DMS153 treated with DMSO at 0.1 percent for 48 hours (cell line): ENCODE data around the gene TMEM86A.

Source experiments
- DNase-seq: peaks from one replicate; lab custom pipeline; 2025; ENCODE audit not compliant: unreplicated experiment; lab: John Stamatoyannopoulos, UW

TMEM86A gene

DNA sequence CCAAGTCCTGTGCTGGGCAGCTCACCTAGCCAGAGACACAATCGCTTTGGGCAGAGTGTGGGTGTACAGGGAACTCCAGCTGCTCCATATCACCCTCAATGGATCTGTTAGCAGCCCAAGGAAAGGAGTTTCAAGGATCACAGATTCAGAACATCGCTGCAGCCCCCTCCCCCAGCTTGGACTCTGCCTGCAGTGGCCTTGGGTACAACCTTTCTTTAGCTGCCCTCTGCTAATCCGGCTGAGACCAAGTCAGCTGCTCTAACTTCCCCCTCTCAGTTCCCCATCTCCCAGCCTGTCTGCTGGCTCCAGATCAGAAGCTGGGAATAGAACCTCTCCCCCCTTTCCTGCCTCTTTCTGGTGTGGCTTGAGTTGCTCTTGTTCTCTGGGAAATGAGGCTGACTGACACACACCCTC is 1.3 kb downstream of the TMEM86A start:
- DNase-seq = no peak

DNA sequence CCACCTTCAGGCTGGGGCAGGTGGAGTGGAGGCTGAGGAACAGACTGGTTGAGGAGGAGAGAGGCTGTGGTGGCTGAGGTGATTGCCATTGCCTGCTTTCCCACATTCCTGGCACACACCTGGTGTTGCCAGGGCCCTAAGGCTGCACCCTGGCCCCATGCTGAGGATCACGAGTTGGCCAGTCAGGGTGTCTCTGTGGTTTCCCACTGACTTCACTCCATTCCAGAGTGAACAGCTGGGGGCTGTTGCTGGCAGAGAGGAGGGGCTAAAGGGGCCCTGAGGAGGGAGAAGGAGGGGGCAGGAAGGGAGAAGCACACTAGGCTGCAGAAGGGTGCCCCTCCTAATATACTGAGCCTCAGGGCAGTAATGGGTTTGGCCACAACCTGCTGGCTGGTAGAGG is 1.8 kb downstream of the TMEM86A start:
- no peak for DNase-seq

DNA sequence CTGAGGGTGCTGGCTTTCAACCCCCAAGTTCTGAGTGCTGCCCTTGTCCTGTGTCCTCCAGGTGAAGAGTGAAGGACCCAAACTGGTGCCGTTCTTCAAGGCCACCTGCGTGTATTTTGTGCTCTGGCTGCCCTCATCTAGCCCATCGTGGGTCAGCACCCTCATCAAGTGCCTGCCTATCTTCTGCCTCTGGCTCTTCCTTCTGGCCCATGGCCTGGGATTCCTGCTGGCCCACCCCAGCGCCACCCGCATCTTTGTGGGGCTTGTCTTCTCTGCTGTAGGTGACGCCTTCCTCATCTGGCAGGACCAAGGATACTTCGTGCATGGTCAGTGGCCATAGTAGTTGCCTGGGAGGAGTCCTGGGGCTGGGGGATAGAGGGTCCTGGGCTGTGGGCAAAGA is 2.3 kb downstream of the TMEM86A start:
- DNase-seq = no peak

DNA sequence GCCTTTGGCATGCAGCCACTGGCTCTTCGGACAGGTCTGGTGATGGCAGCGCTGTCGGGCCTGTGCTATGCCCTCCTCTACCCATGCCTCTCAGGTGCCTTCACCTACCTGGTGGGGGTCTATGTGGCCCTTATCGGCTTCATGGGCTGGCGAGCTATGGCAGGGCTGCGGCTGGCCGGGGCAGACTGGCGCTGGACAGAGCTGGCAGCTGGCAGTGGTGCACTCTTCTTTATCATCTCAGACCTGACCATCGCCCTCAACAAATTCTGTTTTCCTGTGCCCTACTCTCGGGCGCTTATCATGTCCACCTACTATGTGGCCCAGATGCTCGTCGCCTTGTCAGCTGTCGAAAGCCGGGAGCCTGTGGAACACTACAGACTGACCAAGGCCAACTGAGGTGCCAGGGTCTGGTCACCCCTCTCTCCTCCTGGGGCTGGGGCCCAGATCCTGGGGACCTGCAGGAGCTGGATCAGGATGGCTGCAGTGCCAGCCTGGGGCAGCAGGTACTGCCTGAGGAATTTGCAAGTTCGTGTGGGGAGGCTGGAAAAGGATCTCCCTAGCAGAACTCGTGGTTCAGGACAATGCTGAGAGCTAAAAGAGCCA is 3.1 kb downstream of the TMEM86A start:
- DNase-seq = no peak

DNA sequence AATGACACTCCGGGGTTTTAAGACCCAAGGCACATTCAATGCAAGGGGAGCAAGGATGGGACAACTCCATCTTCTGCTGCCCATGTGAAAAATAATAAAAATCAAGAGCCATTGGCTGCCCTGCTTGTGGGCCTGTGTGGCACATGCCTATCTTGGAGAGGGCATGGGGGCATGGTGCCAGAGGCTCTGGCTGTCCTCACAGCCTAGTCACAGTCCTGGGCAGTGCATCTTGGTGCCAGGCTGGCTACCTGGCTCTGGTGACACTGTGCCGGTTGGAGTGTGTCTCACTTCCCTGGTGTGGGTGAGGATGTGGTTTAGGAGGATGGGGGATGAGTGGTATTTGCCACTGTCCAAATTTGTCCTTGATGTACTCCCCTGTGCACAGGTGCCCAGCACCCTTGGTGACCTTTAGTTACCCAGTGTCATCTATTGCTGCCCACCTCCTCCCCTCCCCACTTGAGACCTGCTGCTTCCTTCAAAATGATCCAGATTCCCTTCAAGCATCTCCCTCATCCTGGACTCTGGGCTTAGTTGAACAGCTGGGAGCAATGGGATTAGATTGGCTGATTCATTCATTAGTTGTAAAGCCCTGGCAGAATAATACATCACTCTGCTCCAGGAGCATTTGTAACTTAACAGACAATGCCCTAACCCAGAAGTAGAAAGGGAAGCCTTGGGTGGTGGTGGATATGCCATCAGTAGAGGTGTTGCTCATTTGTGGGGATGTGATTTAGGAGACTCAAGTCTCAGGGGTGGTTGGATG is 4.6 kb downstream of the TMEM86A start:
- DNase-seq = no peak

DNA sequence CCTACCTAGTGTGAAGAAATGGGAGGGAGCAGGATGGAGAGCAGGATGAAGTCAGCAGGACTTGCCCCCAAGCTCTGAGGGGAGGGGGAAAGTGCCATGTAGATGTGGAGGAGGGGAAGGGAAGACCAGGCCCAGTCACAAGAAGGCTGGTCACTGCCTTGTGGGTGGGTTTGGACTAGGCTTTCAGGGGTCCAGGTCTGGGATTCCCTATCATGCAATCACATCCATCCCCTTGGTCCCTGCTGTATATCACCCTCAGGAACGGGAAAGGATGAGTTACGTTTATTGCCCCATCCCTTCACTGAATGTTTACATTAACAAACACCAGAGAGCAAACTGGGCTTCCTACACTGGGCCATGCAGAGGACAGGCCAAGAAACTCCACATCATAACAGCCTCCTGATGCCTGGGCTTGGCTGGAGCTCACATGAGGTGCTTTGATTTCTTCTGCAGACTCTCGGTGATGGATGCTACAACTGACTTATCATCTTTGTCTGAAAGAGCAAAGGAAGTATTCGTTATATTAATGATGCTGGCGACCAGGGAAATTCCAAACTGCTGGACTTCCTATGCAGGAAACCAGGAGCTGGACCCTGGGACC is 5.6 kb downstream of the TMEM86A start:
- no peak for DNase-seq

DNA sequence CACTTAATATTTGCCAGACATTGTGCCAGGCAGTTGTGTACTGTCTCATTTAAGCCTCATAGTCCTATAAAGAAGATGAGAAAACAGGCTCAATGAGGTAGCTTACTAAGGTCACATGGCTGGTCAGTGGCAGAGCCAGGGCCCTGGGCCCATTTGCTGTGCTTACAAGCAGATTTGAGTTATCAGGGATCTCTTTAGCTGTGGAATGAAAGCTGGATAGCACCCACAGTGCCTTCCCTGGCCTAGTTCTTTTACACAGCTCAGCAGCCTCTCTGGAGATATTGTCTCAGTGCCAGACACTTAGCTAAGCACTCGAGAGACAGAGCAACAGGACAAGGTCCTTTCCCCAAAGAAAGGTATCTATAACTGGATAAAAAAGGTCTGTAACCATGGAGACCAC is 6.1 kb downstream of the TMEM86A start:
- DNase-seq = no peak

DNA sequence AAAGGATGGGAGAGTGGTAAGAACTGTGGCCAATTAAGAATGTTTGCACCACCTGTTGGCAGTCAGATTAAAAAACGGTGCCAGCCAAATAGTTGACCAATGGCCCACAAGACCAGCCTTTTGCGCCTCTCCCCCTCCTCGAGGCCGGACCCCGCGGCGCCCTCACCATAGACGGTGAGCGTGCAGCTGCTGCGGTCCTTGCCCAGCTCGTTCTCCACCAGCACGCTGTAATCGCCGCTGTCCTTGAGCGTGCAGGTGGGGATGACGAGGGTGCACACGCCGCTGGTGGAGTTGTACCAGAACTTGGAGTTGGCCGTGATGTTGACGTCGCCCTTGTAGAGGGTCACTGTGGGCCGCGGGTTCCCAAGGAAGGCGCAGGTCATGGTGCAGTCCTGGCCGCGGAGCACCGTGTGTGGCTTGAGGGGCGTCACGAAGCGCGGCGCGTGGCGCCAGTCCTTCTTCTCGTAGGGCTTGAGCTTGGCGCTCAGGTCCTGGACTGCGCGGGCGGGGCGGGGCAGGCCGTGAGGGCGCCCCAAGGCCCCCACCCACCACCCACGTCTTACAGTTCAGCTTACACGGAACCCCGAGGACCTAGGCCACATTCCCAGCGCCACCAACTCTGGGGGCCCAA is 7.2 kb downstream of the TMEM86A start:
- no peak for DNase-seq

DNA sequence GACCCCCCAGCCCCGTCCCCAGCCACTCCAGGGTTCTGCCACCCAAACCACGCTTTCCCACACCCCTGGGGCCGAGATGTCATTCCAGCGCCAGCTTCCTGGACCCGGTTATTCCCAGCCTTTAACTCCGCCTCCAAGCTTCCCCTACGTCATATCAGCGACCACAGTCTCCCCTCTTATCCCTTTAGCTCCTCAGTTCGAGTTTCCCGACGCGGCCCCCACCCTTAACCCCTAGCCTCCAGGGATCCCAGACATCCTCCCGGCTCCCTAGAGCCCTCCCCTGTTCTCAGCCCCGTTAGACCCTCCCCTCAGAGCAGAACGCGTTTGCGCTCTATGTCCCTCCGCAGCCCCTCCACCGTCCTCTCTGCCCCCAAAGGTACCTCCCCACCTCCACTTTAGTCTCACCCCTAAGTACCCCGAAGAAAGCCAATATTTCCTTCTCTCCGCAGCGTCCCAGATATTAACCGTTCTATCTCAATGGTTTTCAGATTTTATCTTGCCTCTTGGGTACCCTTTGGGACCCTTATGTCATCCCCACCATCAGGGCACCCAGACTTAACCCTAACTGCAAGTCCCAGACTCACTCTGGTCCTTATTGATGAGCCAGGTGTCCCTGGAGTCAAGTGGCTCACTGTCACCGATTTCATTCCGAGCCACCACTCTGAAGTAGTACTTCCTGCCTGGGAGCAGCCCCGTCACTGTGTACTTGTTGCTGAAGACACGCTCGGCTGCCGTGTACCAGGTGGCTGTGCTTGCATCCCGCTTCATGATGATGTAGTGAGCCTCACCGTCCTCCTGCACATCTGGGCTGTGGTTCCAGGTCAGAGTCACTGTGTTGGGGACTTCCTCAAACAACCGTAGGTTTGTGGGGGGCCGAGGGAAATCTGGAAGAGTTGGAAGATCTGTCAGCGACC is 8.0 kb downstream of the TMEM86A start:
- peak; percentile 39 for DNase-seq

DNA sequence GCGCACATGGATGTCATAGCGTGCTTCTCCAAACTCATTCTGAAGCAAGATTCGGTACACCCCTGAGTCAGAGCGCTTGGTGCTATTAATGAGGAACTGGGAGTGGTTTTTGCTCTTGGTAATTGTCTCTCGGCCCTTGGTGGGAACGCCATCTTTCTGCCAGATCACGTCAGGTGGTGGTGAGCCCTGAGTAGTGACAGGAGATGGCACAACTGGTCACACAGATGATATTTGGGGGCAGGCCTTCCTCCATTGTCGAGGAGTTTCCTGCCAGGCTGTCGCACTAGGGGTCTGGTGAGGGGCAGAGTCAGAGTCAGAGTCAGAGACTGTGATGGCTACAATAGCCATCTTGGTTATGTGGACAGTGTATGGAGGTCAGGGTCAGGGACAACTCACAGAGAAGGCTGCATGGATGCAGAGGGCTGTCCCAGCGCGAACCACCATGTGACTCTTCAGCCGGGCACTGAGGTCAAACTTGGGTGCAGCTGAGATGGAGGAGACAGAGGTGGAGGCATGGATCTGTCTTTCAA is 9.3 kb downstream of the TMEM86A start:
- DNase-seq = no peak

DNA sequence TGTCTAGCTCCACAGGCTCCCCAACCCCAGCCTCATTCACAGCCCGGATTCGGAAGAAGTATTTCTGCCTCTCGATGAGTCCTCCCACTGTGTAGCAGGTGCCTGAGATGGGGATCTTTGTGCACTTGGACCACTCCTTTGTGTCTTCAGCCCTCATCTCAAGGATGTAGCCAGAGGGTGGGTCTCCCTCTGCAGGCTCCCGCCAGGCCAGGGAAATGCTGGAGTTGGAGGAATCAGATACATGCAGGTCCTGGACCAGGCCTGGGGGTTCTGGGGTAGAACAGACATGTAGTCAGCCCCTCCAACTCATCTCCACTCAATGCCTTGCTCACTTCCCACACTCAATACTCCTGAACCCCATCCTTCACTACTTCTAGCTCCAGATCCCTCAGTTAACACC is 10.8 kb downstream of the TMEM86A start:
- DNase-seq = no peak

DNA sequence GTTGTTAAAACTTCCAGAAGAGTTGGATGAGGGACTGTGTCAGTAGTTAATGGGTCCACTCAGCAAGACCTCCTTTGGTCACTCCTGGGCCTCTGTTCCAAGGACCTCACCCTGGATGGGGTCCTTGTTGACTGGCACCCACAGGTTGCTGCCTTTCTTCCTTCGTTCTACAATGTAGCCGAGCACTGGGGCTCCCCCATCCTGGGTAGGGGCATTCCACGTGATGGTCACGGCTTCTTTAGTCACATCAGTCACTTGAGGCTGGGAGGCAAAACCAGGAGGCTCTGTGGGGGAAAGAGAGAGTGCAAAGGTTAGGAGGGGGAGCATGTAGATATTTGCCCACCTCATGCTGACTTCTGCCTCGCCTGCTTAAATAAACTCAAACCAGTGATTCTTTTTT is 12.0 kb downstream of the TMEM86A start:
- DNase-seq = no peak

DNA sequence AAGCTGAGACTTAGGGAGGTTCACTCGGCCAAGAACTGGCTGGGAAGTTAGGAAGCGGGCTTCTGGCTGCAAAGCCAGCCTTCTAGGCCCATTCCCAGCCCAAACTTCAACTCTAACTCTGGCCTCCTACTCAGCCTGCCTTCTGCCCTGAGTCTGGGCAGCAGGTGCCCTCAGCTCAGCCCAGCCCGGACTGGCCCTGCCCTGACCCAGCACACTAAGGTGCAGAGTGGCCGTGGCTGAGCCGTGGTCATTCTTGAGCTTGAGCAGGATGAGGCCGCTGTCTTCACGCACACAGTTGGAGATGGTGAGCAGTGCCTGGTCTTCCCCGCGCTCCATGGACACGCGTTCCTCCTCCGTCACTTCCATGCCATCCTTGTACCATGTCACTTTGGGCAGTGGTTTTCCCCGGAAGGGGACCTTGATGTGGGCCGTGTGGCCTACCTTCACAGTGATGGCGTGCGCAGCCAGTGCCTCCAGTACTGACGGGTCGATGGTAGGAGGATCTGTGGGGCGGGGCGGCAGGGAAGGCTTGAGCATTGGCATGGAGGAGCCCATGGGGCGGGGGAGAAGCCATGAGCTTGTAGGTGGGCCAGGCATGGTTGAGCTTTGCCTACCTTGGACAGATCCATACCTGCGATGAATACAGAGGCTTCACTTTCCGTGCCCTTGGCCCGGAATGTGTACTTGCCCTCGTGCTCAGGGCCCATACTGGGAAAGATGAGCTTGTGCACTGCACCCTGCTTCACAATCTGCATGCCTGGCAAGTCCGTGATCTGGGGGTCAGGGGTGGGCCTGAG is 15.3 kb downstream of the TMEM86A start:
- DNase-seq = no peak

DNA sequence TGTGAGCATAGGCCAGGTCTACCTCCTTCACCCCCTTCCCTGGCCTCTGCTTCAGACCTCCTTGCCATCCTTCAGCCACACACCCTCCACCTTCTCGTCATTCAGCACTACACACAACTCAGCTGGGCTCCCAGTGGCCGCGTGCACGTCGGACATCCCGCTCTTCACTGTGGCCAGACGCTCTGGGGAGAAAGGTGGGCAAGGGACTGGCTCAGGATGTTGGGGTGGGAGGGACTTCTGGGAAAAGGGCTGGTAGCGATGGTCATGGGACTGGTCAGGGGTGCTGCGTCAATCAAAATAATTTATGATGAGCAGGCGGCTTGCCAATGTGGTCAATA is 15.8 kb downstream of the TMEM86A start:
- no peak for DNase-seq

DNA sequence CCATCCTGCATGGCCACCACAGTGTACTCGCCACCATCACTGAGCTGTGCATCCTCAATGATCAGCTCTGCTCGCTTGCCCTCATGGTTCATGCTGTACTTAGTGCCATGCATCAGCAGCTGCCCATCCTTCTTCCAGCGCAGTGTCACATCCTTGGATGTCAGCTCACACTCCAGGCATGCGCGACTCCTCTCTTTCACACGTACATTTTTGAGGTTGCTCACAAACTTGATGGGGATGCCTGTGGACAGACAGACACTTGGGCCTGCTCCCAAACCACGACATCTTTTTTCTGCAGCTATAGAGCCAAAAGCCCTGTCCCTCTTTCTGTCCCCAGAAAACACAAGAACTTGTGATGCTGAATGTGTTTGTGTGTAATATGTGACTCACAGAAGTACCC is 16.9 kb downstream of the TMEM86A start:
- no peak for DNase-seq

DNA sequence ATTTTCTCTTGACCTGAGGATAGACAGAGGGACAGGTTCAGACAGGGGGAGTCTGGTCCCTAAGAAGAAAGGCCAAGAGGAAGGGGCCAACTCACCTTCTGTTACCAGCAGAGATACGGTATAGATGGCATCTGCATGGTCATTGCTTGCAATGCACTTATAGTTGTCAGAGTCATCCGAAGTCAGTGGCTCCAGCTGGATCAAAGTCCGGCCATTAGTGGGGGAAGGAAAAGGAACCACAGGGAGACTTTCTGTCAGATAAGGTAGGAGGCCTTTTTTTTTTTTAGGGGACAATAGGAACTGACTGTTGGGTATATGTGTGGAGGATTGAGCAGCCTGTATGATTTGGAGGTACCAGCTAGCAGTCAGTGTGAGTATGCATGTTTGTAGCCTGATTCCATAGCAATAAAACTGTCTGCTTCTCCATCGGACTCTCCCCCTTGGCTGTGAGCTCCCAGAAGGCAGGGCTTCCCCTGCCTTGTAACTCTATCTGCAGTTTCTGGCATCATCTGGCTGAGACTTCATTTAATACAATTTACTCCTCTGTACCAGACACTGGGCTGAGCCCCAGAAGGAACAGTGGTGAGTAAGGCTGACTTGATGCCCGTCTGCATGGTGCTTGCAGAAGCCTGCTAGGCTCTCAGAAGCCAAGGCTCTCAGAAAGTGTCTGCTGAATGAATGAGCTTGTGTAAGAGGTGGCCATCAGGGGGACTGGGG is 21.7 kb downstream of the TMEM86A start:
- no peak for DNase-seq

DNA sequence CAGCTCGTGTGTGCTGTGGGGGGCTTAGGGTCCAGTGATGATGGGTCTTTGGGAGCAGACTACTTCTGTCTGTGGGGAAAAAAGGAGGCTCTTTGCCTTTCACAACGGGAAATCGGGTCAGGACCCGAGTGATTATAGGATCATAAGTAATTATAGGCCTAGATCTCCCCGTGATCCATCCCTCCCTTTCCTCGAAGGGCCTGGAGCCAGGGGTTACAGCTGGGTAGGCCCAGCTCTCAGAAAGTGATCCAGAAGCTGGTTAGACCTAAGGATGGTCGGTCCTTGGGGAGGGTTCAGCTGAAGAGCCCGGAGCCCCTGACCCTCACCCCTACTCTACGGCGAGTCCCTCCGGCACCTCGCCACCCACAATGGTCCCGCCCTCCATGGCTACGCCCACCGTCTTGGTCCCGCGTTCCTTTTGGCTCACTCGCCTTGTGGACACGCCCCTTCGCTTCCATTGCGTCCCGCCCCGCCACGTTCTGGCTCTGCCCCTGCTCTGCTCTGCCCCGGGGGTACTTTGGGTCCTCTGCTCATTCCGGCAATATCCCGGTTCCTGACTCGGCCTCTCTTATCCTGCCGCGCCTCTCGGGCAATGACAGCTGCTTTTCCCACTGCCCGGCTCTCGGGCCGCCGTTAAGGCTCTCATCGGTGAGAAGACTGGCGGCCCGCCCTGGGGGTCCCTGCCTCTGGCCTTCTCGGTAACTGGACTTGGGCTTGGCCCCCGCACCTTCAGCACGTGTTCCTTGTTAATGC is 22.4 kb downstream of the TMEM86A start:
- DNase-seq = peak; percentile 44

DNA sequence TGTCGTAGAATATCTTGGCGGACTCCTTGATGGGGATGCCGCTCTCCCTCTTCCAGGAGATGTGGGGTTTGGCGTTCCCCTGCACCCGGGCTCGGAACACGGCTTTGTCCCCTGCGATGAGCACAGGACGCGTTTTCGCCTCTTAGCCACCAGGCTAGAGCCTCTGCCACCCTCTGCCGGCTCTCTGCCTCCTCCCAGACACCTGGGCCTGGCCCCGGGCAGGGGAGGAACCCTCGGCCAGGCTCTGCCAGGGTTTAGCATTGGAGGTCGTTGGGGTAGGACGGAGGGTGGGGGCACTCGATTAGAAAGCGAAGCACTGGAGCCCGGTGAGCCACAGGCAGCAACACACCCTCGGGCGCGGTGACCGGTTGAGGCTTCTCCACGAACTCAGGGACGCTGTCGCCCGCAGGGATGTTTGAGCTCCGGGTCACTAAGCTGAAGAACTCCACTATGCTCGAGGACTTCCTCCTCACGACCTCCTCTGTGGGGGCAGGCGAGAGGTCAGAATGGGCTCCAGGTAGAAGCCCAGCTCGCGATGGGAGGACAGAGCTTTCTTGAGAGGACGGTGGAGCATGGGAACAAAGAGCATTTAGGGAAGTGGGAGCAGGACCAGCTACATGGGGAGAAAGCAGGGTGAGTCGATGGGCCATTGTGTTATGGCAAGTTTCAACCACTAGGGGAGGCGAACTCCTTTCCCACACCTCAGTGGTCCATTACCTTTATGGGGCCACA is 23.1 kb downstream of the TMEM86A start:
- peak; percentile 44 for DNase-seq
